Measurements from ENCODE around the gene C10orf90.

C10orf90 gene

DNA sequence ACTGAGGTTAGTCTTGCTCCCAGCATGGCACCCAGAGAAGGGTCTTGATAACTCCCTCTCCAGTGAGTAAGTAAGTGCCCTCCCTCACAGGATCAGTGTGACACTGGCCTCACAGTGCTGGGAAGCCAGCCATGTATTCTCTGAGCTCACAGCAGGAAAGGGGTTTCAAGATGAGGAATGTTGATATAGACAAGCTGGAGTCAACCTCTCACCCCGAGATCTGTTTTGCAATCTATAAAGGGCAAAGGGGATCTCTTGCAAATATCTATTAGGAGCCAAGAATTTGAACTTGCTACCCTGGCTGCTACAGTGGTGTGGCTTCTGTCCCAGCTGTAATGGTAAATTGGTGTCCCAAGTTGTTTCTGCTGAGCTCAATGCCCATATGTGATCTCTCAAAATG is 212.0 kb downstream of the C10orf90 start:
- no peak for DNase-seq

DNA sequence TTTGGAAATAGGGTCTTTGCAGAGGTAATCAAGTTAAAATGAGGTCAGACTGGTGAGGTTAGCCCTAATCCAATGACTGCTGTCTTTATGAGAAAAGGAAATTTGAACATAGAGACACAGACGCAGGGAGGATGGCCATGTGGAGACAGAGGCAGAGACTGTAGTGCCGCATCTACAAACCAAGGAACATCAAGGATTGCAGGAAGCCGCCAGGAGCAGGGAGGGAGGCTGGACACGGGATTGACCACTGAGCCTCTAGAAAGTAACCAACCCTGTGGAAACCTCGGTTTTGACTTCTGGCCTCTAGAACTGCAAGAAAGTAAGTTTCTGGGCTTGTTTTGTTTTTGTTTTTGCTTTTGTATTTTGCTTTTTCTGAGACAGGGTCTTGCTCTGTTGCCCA is 213.9 kb downstream of the C10orf90 start:
- DNase-seq: no peak

DNA sequence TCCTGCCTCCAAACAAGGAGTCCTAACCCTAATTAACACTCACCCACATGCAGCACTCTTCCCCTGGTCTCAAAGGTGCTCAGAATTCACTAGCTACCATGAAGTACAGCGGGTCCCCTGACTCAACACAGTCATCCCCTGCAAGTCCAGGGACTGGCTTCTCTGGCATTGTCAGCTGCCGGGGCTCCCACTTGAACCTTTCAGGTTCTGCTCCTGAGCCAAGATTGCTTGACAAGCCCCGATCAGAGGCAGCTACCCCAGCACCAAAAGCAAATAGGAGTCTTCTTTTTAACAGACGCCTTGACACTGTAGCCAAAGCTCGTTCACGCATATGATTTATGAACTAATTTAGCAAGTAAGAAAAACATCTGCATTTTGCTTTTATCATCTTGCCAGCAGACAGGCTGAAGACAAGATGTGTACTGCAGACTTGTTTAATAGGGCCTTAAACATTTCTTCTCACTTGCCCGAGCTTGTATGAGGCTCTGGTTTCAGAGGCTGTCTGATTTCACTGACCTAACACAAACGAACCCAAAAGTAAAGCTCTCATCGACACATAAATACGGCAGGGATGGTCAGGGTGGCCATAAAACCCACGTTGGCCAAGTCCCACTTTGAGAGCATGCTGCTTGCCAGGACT is 214.6 kb downstream of the C10orf90 start:
- no peak for DNase-seq

DNA sequence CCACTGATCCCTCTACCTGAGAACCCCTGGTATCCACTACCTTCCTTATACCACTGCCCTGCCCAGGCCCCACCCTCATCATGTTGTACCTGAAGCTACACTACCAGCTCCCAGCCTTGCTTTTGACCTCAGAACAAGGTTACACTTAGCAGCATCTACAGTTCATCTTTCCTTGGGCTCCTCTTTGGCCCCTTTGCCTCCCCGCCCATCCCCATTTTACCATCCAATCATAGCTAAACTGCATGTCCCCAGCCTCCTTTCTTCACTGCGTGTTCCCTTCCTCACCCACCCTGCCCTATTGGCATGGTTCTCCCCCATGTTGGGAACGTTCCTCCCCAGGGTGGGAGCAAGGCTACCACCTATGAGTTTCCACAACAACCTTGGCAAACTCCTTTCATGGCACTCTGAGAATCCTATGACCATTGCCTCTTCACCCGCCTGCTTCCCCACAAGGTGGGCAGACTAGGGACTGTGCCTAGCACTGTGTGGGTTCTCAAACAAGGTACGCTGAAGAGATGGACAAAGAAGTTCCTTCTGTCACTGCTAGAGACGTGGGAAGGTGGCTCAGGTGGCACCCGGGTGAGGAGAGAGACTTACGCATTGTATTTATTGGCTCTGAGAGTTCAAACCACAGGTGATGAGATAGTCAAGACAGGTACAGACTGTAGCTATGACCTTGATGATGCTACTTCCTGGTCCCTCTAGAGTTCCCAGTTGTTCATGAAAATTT is 215.3 kb downstream of the C10orf90 start:
- no peak for DNase-seq

DNA sequence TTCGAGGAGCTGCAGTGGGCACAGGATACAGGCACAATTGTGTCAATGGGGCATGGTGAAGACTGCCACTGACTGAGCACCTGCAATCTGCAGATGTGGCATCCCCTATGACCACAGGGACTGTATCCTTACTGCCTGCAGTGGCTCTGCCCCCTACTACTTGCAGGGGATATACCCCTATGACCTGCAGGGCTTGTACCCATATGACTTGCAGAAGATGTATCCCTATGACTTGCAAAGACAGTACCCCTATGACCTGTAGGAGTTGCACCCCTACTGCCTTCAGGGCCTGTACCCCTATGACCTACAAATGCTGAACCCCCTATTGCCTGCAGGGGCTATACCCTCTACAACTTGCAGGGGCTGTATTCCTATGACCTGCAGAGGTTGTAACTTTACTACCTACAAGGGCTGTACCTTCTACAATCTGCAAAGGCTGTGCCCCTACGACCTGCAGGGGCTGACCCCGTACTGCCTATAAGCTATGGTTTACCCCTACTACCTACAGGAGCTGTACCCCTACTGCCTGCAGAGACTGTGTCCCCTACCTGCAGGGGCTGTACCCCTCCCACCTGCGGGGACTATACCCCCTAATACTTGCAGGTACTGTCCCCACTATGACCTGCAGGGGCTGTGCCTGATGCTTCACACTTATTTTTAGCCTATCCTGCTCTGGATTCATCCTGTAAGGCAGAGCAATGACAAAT is 216.3 kb downstream of the C10orf90 start:
- DNase-seq: no peak

DNA sequence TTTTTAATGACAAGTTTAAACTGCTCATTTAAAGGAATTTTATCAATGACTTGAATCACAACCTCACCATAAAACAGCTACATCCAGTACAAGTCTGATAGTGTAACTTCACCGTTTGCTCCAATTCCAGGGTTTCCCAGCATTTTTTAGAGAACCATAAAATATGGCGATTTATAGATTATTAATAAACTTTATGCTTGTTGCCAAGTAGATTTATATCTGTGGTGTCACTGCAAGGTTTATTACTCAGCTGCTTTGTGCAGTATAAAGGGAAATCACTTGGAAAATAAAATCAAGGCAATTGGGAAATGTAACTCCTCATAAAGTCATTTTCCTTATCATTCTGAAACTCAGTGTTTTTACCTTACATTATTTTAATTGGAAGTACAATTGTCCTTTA is 218.2 kb downstream of the C10orf90 start:
- DNase-seq: no peak

DNA sequence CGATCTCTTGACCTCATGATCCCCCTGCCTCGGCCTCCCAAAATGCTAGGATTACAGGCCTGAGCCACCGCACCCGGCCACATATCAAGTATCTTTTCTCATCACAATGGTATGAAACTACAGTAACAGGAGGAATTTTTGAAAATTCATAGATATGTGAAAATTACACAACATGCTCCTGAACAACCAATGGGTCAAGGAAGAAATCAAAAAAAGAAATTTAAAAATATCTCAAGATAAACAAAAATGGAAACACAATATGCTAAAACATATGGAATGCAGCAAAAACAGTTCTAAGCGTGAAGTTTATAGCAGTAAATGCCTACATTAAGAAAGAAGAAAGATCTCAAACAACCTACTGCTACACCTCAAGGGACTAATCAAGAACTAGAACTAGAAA is 222.4 kb downstream of the C10orf90 start:
- DNase-seq: no peak

DNA sequence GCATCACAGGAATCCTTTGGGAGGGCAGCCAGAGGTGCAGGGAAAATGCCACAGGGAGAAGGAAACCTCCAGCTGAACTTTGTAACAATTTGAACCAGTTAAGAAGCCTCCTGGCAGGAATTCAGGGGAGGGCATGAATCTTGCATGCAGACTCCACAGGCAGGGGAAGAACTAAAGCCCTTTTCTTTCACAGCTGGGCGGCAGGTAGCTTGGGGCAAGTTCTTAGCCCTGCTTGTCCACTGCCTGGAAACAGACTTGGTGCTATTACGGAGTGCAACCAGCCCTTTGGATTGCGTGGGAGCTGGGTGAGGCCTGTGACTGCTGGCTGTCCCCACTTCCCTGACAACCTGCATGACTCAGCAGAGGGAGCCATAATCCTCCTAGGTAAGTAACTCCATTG is 230.6 kb downstream of the C10orf90 start:
- no peak for DNase-seq

DNA sequence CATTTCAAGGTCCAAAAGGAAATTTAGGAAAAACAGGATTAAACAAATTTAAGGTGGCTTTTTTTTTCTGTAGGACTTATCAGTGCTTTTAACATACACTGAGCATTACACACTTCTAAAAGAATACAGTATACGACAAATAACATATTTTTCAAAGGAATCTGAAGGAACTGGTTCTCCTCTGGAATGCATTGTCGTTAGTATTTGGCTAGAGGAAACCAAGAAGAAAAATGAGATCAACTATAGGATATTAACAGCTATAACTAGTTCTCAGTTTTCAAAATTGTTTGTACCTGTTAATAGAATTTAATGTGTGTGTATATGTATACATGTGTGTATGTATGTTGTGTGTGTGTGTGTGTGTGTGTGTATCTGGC is 232.1 kb downstream of the C10orf90 start:
- DNase-seq: no peak

DNA sequence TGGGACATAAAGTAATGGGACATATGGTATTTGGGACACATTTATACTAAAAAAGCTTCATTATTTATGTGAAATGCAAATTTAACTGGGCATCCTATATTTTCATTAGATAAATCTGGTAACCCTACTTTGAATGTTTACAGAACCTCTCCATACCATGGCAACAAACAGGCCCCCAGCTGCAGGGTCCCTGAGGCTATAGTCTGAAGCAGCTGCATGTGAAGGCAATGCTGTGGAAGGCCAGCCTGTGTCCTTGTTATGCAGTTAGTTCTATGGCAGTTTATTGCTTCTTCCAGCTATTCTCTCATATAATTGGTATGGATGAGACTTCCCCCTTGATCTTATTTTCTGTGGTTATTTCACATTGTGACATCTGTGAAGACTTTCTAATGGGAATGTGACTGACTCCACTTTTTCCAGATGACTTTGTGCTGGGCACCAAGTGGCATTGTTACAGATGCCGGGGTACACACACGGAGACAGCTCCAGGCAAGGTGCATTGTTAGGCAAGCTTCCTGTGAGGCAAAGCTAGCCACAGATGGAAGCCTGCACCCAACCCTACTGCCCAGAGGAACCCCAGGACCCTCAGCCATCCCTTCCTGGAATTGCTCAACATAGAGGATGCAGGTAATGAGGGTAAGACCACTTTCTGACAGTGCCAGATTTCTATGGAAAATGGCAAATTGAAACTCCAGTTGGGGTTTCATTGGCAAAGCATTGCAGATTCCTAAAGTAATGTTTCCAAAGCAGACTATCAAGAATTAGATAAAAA is 232.7 kb downstream of the C10orf90 start:
- DNase-seq: no peak

DNA sequence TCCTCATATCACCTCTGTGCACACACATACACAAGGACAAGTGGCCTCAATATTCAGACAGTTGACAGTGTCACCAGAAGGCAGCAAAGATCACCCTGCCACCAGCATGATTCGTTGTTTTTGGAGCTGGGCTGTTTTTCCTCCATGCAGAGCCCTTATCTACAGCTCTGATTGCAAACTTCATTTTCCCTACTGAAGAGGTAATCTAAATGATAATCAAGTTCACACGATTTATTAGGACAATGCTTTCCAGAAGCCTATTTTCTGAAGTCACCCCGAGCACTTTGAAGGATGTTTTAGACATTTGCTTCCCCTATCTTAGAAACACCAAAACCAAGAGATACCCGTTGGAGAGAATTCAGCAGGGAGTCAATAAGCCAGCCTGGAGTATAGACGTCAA is 236.3 kb downstream of the C10orf90 start:
- DNase-seq: no peak

DNA sequence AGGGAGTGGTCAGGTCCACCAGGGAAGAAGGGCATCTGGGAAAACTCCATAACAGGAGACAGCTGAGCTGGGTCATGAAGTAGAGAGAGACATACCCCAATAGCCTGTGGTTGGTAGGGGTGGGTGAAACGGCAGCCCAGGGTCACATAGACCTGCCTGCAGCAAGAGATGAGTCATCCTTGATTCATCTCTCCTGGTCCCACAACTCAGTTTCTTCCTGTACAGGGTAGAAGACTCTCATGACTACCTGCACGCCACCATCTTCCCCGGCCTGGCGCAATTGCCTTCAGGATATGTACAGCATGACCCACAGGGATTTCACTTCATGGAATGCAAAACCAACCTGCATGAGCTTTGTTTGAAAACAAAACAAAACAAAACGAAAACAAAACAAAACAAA is 237.1 kb downstream of the C10orf90 start:
- no peak for DNase-seq

DNA sequence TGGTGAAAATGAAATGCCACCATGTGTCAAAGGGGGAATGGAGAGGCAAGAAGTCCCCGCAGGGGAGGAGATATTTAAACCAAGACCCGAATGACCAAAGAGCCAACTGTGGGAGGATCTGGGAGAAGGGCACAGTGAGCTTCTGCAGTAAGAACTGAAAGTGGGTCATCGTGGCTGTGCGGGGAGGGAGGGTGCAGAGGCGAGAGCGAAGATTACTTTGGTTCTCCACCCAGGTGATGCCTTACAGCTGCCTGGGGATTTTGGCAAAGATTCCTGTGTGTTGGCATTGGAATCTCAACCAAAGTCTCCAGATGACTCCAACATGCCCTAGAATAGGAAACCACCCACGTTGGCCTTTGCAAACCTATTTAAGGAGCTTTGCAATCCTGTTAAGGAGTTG is 238.0 kb downstream of the C10orf90 start:
- no peak for DNase-seq

DNA sequence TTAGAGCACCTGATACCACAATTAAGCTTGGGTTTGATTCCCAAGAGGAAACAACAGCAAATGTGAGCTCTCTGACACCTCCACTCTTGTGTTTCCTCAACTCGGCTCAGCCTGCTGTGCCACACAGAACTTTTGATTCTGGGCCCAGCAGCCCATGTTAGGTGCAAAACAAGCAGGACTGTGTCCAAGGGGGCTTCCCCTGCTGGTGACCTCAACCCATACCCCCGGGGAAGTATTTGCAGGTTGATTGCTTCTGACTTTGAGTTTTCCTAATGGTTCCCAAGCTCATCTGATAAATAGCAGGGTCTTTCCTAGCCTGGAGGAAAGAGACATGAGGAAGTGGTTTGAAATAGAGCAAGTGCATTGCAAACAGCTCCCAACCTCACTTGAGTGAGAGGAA is 238.7 kb downstream of the C10orf90 start:
- no peak for DNase-seq

DNA sequence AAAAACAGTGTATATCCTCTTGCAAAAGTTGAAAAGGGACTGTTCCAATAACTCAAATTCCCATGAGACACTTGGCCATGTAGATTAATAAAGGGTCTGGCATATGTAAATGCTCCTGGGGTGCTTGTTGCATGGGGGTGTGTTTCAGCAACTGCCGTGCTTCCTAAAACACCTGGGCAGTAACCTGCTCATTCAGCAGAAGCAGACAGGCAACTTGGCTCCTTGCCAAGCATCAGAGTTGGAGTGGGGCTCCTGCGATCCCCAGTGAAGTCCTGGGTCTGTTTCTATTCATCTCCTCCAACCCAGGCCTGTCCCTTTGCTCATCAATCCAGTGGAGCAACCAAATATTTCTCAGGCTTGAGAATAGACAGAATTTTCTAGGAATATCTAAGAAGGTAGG is 240.0 kb downstream of the C10orf90 start:
- no peak for DNase-seq

DNA sequence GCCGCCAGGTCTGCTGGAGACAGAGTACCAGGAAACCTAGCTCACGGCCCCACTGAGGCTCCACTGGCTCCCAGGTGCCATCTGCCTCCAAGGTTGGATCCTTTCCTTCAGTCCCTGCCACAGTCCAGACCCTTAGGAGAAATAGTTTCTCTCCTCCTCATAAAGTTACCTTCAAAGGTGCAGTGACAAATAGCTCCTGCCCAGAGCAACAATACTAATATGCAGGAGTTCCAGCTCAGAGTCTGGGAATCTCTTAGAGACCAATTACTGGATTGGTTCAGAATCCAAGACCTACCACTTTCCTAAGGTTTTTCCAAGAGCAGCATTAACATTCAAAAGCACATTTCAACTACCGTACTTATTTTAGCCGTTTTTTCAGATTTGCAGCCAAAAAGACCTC is 241.2 kb downstream of the C10orf90 start:
- no peak for DNase-seq

DNA sequence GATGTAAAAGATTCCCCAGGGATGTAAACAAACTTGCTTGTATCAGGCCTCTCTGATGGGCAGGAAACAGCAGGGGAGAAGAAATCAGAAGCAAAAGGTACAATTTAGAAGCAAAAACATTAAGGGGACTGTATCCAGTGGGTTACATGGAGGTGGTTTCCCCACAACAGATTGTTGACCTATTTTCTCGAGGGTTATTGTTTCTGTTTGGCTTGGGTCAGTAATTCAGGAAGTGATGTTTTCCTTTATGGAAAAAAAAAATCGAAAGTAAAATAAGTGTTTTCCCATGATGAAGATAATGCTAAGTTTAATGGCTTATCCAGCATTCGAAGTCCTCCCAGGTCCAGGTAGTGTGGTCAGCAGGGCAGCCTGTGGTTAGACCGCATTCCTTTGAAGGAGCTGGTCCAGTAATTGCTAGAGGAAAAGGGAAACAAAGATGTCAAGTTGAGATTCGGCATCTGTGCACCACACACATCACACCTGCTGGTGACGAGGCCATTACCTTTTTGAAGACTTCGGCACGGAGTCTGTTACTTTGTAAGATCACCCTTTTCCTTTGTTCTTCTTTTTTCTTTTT is 244.9 kb downstream of the C10orf90 start:
- DNase-seq: no peak

DNA sequence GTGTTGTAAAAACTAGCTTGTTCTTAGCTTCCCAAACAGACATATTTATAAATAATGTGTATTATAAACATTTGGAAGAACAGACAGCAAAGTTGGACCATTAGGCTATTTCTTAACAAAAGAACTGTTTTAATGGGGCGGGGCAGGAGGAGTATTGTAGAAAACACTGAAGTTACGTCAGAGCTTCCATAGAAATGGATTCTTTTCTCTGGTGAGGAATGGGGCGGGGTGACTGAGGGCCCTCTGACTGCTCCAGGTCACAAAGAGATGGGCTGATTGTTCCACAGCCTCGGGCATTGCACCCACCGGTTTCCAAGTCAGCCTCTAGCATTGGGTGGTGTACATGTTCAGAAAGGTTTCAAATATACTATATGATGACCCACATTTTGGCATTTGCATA is 245.5 kb downstream of the C10orf90 start:
- DNase-seq: no peak

DNA sequence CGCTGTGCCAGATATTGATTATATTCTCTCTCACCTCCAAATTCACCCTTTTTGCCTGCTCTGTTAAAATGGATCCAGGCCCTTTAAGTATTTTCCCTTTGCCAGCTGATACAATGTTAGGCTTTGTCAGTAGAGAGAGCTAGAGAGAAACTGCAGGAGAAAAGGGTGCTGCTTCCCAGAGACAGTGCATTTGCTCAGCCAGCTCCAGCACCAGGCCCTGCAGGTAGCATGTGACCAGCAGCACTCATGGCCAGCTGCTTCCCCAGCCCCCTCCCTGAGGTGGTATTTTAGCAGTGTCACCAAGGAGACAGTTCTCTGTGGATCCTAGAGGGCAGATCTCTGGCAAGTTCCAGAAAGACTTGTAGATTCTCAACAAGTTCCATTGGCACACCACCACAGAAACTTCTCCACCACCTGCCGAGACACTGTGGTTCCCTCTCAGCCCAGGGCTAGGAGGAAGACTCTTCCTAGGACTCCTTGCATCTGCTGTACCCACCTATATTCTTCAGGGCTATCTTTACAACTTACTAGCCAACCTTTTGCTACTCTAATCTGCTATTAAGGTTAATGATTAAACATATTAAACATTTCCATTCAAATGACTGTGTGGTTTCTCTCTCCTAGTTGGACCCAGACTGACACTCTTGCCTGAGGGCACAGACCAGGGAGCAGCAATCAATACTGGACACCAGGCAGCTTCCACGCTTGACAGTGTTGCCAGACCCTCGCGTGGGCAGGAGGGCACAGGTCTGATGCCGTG is 246.6 kb downstream of the C10orf90 start:
- DNase-seq: no peak

DNA sequence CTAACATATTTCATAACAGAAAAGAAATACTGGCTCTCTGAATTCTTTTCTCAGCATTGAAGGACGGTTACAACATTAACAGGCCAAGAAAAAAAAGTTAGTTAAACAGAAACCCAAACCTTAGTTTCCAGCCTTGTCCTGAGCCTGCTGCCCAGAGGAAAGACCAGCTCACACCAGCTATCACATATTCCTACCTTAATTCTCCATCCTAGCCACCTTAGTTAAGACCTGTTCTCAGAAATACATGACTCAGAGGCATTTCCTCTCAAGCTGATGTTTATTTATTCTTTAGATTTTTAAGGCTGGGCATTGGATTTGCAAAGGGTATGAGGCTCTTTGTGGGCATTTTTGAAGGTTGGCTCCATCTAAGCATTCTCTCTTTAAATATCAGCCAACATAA is 247.9 kb downstream of the C10orf90 start:
- no peak for DNase-seq

DNA sequence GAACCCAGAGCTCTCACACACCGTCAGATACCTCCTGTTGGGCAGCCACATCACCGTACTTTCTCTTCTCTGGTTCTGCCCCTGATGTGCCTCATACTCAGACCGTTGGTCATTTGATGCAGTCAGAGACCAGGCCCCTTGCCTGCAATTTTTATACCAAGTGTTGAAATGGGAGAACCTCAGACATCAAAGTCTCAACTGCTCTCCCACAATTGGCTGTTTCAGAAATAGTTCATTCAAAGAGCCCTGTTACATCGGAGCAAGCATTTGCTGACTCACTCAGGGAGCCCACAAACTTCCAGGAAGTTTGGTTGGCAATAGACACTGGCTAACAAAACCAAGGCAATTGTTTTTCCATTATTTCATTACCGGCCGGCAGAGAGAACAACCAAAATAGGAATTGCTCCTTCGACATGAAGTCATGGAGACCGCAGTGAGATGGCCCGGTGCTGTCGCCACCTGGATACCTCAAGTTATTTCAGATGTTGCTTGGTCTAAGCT is 248.7 kb downstream of the C10orf90 start:
- DNase-seq: no peak

All from stimulated activated CD4-positive, alpha-beta T cell treated with anti-CD3 and anti-CD28 coated beads, Interleukin-12 subunit alpha, Interleukin-12 subunit beta, amount 100 ng/mL, for 4 hours (primary cell).